ENCODE data around the gene KRT10.
"Not testable (repeated sequence)": the region's sequence is repeated elsewhere in the genome, so short reads cannot be mapped to it uniquely, and the experiment has no call there.

KRT10 gene

GRCh38 chr17:40822132-40822812, at the start of gene KRT10:
TSS of gene KRT10 (minus strand) at chr17:40822614. CDS start at chr17:40822585, 29 bp downstream.
- no peak for DNase-seq

GRCh38 chr17:40871316-40871715, 48.9 kb upstream of the KRT10 start:
- no peak for DNase-seq

- no peak for DNase-seq
Measured at GRCh38 chr17:40870136-40870535, 47.7 kb upstream of the KRT10 start.

- DNase-seq: no peak
Measured at GRCh38 chr17:40866838-40867237, 44.4 kb upstream of the KRT10 start, which contains the start of gene KRT12. TSS of gene KRT12 (minus strand) at chr17:40867223. CDS start at chr17:40867186, 37 bp downstream.

- DNase-seq: no peak
Measured at GRCh38 chr17:40864661-40865390, 42.4 kb upstream of the KRT10 start.

GRCh38 chr17:40862985-40863733, 40.7 kb upstream of the KRT10 start:
- no peak for DNase-seq

- no peak for DNase-seq
Measured at GRCh38 chr17:40859536-40859935, 37.1 kb upstream of the KRT10 start.

GRCh38 chr17:40858667-40859066, 36.3 kb upstream of the KRT10 start:
- DNase-seq: not testable (repeated sequence)

GRCh38 chr17:40857535-40857934, 35.1 kb upstream of the KRT10 start:
- DNase-seq: no peak

GRCh38 chr17:40854175-40854814, 31.9 kb upstream of the KRT10 start:
- DNase-seq: no peak

- no peak for DNase-seq
Measured at GRCh38 chr17:40852364-40852763, 29.9 kb upstream of the KRT10 start.

GRCh38 chr17:40850293-40850972, 28.0 kb upstream of the KRT10 start:
- no peak for DNase-seq

- no peak for DNase-seq
Measured at GRCh38 chr17:40849723-40850122, 27.3 kb upstream of the KRT10 start.

GRCh38 chr17:40848583-40849235, 26.3 kb upstream of the KRT10 start:
- no peak for DNase-seq

GRCh38 chr17:40846515-40847144, 24.2 kb upstream of the KRT10 start:
- DNase-seq: no peak

- DNase-seq: no peak
Measured at GRCh38 chr17:40844671-40845107, 22.3 kb upstream of the KRT10 start.

GRCh38 chr17:40843242-40843641, 20.8 kb upstream of the KRT10 start:
- DNase-seq: no peak

GRCh38 chr17:40841246-40841645, 18.8 kb upstream of the KRT10 start:
- DNase-seq: no peak

GRCh38 chr17:40839194-40839593, 16.8 kb upstream of the KRT10 start:
- no peak for DNase-seq

- DNase-seq: no peak
Measured at GRCh38 chr17:40836020-40836419, 13.6 kb upstream of the KRT10 start.

- no peak for DNase-seq
Measured at GRCh38 chr17:40833882-40834281, 11.5 kb upstream of the KRT10 start.

Measured in stimulated activated CD4-positive, alpha-beta T cell treated with anti-CD3 and anti-CD28 coated beads, Interleukin-1b, Interleukin-23, amount 100 ng/mL, for 48 hours (primary cell).